Loucy (cell line): ENCODE data around the gene CNOT3.
"Not testable (repeated sequence)": the region's sequence is repeated elsewhere in the genome, so short reads cannot be mapped to it uniquely, and the experiment has no call there.

Experiments used
- H2AFZ ChIP-seq: fragments of 200-600 bp; sonication (generic); 2 replicates; pipeline ENCODE4 v1.6.0; 2016; ENCODE audit warnings: antibody characterized with exemption, mild to moderate bottlenecking, low read length, moderate library complexity
- H3F3A ChIP-seq: fragments of 200-600 bp; 2 replicates; pipeline ENCODE4 v1.6.0; 2016; ENCODE audit warnings: antibody characterized with exemption, low read depth, mild to moderate bottlenecking
- H3K27me3 ChIP-seq: fragments of 200-600 bp; sonication (generic); 2 replicates; pipeline ENCODE4 v1.6.1; 2014; ENCODE audit warnings: low read length, mild to moderate bottlenecking; ENCODE audit not compliant: insufficient read depth, poor library complexity, severe bottlenecking
- H3K36me3 ChIP-seq: fragments of 200-600 bp; sonication (generic); 2 replicates; pipeline ENCODE4 v1.6.1; 2016; ENCODE audit warnings: low read length; ENCODE audit not compliant: insufficient read depth
- H3K4me1 ChIP-seq: fragments of 200-600 bp; sonication (generic); 2 replicates; pipeline ENCODE4 v1.5.1; 2014; ENCODE audit warnings: low read length, mild to moderate bottlenecking; ENCODE audit not compliant: insufficient read depth, poor library complexity, severe bottlenecking
- H3K4me2 ChIP-seq: fragments of 200-600 bp; sonication (generic); 2 replicates; pipeline ENCODE4 v1.6.0; 2014; ENCODE audit warnings: antibody characterized with exemption, low read length, low read depth, mild to moderate bottlenecking; ENCODE audit not compliant: poor library complexity, severe bottlenecking
- H3K4me3 ChIP-seq: fragments of 200-600 bp; sonication (generic); 2 replicates; pipeline ENCODE4 v1.5.1; 2014; ENCODE audit warnings: low read length, mild to moderate bottlenecking, mixed read lengths; ENCODE audit not compliant: poor library complexity, severe bottlenecking
- H3K79me2 ChIP-seq: fragments of 200-600 bp; sonication (generic); 2 replicates; pipeline ENCODE4 v1.6.1; 2014; ENCODE audit warnings: low read length; ENCODE audit not compliant: insufficient read depth
- H3K9ac ChIP-seq: fragments of 200-600 bp; sonication (generic); 2 replicates; pipeline ENCODE4 v1.6.0; 2014; ENCODE audit warnings: mild to moderate bottlenecking, low read depth, low read length, moderate library complexity; ENCODE audit not compliant: poor library complexity, severe bottlenecking
- H3K9me2 ChIP-seq: fragments of 200-600 bp; sonication (generic); replicated peaks from 2 replicates; pipeline ENCODE4 v1.6.1; 2016; ENCODE audit warnings: low read depth, low read length, mixed read lengths
- H3K9me3 ChIP-seq: fragments of 200-600 bp; sonication (generic); 2 replicates; pipeline ENCODE4 v1.6.1; 2014; ENCODE audit warnings: mild to moderate bottlenecking, antibody characterized with exemption, low read length, low read depth; ENCODE audit not compliant: insufficient read depth
- H4K20me1 ChIP-seq: fragments of 200-600 bp; sonication (generic); 2 replicates; pipeline ENCODE4 v1.6.0; 2014; ENCODE audit warnings: antibody characterized with exemption, low read length, mild to moderate bottlenecking; ENCODE audit not compliant: insufficient read depth, poor library complexity, severe bottlenecking
- CTCF ChIP-seq: fragments of 200-600 bp; sonication (generic); conservative IDR thresholded peaks from 2 replicates; pipeline ENCODE4 v1.5.1; 2014; ENCODE audit warnings: mild to moderate bottlenecking, antibody characterized with exemption, low read length
- EZH2phosphoT487 ChIP-seq: fragments of 200-600 bp; IDR thresholded peaks from 2 replicates; pipeline ENCODE4 v1.6.1; 2018; ENCODE audit warnings: antibody characterized with exemption, mild to moderate bottlenecking, moderate library complexity, borderline replicate concordance

CNOT3 gene

GRCh38 chr19:54165222-54165621 lies 27.7 kb downstream of the CNOT3 start:
- Histone ChIP-seq H2AFZ (no peak overlapping the region), H3K9me2 (no peaks in the 10 kb centered on the region), H3K4me3 (no peak overlapping the region), H3K36me3 (no peaks in the 10 kb centered on the region), H3K79me2 (peaks cover 17% of the 10 kb centered on the region; the same call in 1 of the 2 replicates), H3K9ac (no peak overlapping the region), H3K9me3 (no peaks in the 10 kb centered on the region), H4K20me1 (no peaks in the 10 kb centered on the region), H3K27me3 (no peaks in the 10 kb centered on the region), H3K4me2 (no peak overlapping the region), H3K4me1 (peaks cover 8% of the 10 kb centered on the region), H3F3A (no peaks in the 10 kb centered on the region)
- TF ChIP-seq CTCF (no peak), EZH2phosphoT487 (no peak)

GRCh38 chr19:54168174-54168917 lies 30.8 kb downstream of the CNOT3 start:
- Histone ChIP-seq H3F3A (no peaks in the 10 kb centered on the region), H3K9me3 (no peaks in the 10 kb centered on the region), H3K9me2 (no peaks in the 10 kb centered on the region), H3K4me1 (no peaks in the 10 kb centered on the region), H3K9ac (no peak overlapping the region), H3K4me2 (peak overlapping the region; percentile 59), H3K4me3 (peak overlapping the region; percentile 40), H3K79me2 (no peaks in the 10 kb centered on the region), H4K20me1 (no peaks in the 10 kb centered on the region), H3K27me3 (no peaks in the 10 kb centered on the region), H2AFZ (peak overlapping the region; percentile 80; the same call in 1 of the 2 replicates), H3K36me3 (no peaks in the 10 kb centered on the region)
- TF ChIP-seq EZH2phosphoT487 (no peak), CTCF (peak; percentile 67)

- H3K36me3 ChIP-seq: no peaks in the 10 kb centered on the region
- no peak overlapping the region for H3K4me3 ChIP-seq
- H3K4me1 ChIP-seq: no peaks in the 10 kb centered on the region
- no peaks in the 10 kb centered on the region for H3K27me3 ChIP-seq
- no peaks in the 10 kb centered on the region for H3F3A ChIP-seq
- H3K4me2 ChIP-seq: no peak overlapping the region
- H3K9me3 ChIP-seq: no peaks in the 10 kb centered on the region
- no peak overlapping the region for H3K9ac ChIP-seq
- H3K9me2 ChIP-seq: no peaks in the 10 kb centered on the region
- no peaks in the 10 kb centered on the region for H3K79me2 ChIP-seq
- no peak for TF ChIP-seq EZH2phosphoT487
- TF ChIP-seq CTCF: no peak
- H4K20me1 ChIP-seq: no peaks in the 10 kb centered on the region
- H2AFZ ChIP-seq: no peak overlapping the region
Observed at GRCh38 chr19:54169149-54169740, 31.7 kb downstream of the CNOT3 start.

GRCh38 chr19:54171736-54172431 lies 34.3 kb downstream of the CNOT3 start:
- not testable (repeated sequence) for H2AFZ ChIP-seq, H4K20me1 ChIP-seq, H3K79me2 ChIP-seq, H3K9me3 ChIP-seq, H3K9ac ChIP-seq, H3K4me2 ChIP-seq, H3K36me3 ChIP-seq, H3F3A ChIP-seq, H3K4me3 ChIP-seq, H3K27me3 ChIP-seq, H3K9me2 ChIP-seq, H3K4me1 ChIP-seq
